Uterus (tissue), 4 donors: Measurements from ENCODE around the gene RDH8. TPM values are rescaled to one million over a fixed set of nuclear protein-coding genes. Genes with fewer than 3 reads are reported as not detected.

ENCODE experiments used
- DNase-seq, 2 donors: peaks; one replicate each; pipeline ENCODE4 v3.0.0-alpha.2; 2019 to 2020
- H3K27ac ChIP-seq, 2 donors: fragments of 200-600 bp; sonication (generic); 1 replicate in 1 of 2; 2 replicates in 1 of 2; pipeline ENCODE4 v1.5.1; 2016 to 2018
- H3K27me3 ChIP-seq, 2 donors: fragments of 200-600 bp; sonication (generic); one replicate each; pipeline ENCODE4 v1.5.1; 2018 to 2019; ENCODE audit warnings: control low read depth in 1 of 2
- H3K36me3 ChIP-seq, 2 donors: fragments of 200-600 bp; sonication (generic); one replicate each; pipeline ENCODE4 v1.5.1; 2019; ENCODE audit warnings: control low read depth in 1 of 2
- H3K4me1 ChIP-seq, 2 donors: fragments of 200-600 bp; sonication (generic); one replicate each; pipeline ENCODE4 v1.5.1; 2018 to 2019; ENCODE audit warnings: control low read depth in 1 of 2
- H3K4me3 ChIP-seq, 2 donors: fragments of 200-600 bp; sonication (generic); 1 replicate in 1 of 2; 2 replicates in 1 of 2; pipeline ENCODE4 v1.5.1; 2018 to 2019; ENCODE audit warnings: mild to moderate bottlenecking in 1 of 2
- H3K9me3 ChIP-seq, 2 donors: fragments of 200-600 bp; sonication (generic); one replicate each; pipeline ENCODE4 v1.5.1; 2019; ENCODE audit warnings: control low read depth in 1 of 2
- POLR2A ChIP-seq, 2 donors: fragments of 450-650 bp; IDR thresholded peaks; one replicate each; pipeline ENCODE4 v1.6.1; 2016; ENCODE audit warnings: antibody characterized with exemption in 2 of 2, mild to moderate bottlenecking in 1 of 2, moderate library complexity in 1 of 2
- intact Hi-C: fragments of 100-400 bp; cut with DNase I; formaldehyde crosslinking; loops from one replicate; pipeline ENCODE4 v1.15.1; 2023; ENCODE audit warnings: low total_unique reads
- total RNA-seq, 4 donors: library from RNA; depleted of rRNA in 3 of 4; stranded (reverse); fragments of >200 nt in 3 of 4; gene quantifications; one replicate each; pipeline versions ENCODE4 v1.1.0 to v1.2.4, GENCODE V29; 2014 to 2023
- TF ChIP-seq, protein P1 (sequence below), 4 experiments: fragments of 200-600 bp in 2 of 4; fragments of 450-650 bp in 2 of 4; sonication (generic) in 2 of 4; IDR thresholded peaks; one replicate each; pipeline ENCODE4 v1.5.1; 2016 to 2019; ENCODE audit warnings: antibody characterized with exemption in 4 of 4, mild to moderate bottlenecking in 2 of 4, moderate library complexity in 1 of 4
- donor health status: DM: yes; HTN: yes; CAD: no.

The RDH8 gene
- total RNA-seq, 4 donors from 2014 or later, result not detected

DNA sequence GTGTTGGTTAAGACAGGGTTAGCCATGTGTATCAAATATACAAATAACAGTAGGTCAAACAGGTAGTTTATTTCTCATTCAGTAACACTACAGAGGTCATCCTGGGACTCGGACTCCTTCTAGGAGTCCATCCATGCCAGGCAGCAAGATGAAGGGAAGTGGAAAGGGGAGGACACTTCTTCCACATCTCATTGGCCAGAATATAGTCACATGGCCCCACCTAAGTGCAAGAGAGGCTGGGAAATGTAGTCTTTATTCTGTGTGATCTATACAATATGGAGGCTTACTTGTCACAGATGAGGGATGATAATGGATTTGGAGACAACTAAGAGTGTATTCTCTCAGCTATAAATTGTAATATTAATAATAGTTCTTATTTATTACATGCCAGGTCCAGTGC, 31.1 kb downstream of the RDH8 start:
- peaks cover 0 to 35% of the 10 kb centered on the region in 2 donors for H3K9me3 ChIP-seq
- H3K27ac ChIP-seq, result no peak overlapping the region
- TF ChIP-seq, protein P1, sequence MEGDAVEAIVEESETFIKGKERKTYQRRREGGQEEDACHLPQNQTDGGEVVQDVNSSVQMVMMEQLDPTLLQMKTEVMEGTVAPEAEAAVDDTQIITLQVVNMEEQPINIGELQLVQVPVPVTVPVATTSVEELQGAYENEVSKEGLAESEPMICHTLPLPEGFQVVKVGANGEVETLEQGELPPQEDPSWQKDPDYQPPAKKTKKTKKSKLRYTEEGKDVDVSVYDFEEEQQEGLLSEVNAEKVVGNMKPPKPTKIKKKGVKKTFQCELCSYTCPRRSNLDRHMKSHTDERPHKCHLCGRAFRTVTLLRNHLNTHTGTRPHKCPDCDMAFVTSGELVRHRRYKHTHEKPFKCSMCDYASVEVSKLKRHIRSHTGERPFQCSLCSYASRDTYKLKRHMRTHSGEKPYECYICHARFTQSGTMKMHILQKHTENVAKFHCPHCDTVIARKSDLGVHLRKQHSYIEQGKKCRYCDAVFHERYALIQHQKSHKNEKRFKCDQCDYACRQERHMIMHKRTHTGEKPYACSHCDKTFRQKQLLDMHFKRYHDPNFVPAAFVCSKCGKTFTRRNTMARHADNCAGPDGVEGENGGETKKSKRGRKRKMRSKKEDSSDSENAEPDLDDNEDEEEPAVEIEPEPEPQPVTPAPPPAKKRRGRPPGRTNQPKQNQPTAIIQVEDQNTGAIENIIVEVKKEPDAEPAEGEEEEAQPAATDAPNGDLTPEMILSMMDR (IDR thresholded peaks at IDR 0.05), result no peak
- no peak for TF ChIP-seq POLR2A (IDR thresholded peaks at IDR 0.05)
- H3K27me3 ChIP-seq, result no peaks in the 10 kb centered on the region
- intact Hi-C loops, result no loop called here
- no peaks in the 10 kb centered on the region for H3K36me3 ChIP-seq
- no peak for DNase-seq
- H3K4me3 ChIP-seq, result no peak overlapping the region
- no peaks in the 10 kb centered on the region for H3K4me1 ChIP-seq

DNA sequence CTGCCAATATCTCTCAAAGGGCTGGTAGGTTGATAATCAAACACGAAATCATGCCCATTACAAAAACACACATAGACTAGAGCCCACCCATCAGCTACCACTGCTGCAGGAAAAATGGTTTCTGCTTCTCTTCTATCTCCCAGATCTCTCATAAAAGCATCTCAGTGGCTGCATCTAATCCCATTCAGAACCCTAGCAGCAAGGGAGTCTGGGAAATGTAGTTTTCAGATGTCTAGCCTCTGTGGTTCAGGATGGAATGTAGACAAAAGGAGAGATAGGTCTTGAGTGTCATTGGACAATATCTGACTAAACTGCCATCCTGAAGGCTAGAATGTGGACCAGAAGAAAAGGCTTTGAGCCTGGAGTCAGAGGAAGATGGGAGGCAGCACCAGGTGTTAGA, 32.1 kb downstream of the RDH8 start:
- Histone ChIP-seq H3K4me3 (no peak overlapping the region), H3K4me1 (no peaks in the 10 kb centered on the region), H3K27me3 (no peaks in the 10 kb centered on the region), H3K9me3 (peaks cover 0 to 35% of the 10 kb centered on the region in 2 donors), H3K36me3 (no peaks in the 10 kb centered on the region), H3K27ac (no peak overlapping the region)
- TF ChIP-seq POLR2A (IDR thresholded peaks at IDR 0.05), result no peak
- TF ChIP-seq, protein P1 (IDR thresholded peaks at IDR 0.05), result no peak
- intact Hi-C loops, result no loop called here
- no peak for DNase-seq

DNA sequence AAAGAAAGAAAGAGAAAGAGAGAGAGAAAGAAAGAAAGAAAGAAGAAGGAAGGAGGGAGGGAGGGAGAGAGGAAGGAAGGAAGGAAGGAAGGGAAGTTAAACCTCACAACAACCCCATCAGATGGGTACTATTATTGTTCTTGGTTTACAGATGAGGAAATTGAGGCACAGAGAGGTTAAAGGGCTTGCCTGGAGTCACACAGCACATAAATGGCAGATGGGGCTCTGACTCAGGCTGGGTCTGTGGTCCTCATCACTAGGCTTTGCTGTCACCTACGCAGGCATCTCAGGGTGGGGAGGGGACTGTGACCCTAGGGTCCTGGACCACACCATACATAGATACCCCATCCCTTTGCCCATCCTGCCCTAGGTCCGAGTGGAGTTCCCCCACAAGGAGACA, 36.3 kb downstream of the RDH8 start:
- no peak for DNase-seq
- intact Hi-C loops, result no loop called here
- Histone ChIP-seq H3K9me3 (peaks cover 0 to 9% of the 10 kb centered on the region in 2 donors), H3K27ac (no peak overlapping the region), H3K27me3 (no peaks in the 10 kb centered on the region), H3K36me3 (no peaks in the 10 kb centered on the region), H3K4me3 (no peak overlapping the region), H3K4me1 (no peaks in the 10 kb centered on the region)
- TF ChIP-seq, protein P1 (IDR thresholded peaks at IDR 0.05), result no peak
- TF ChIP-seq POLR2A (IDR thresholded peaks at IDR 0.05), result no peak

DNA sequence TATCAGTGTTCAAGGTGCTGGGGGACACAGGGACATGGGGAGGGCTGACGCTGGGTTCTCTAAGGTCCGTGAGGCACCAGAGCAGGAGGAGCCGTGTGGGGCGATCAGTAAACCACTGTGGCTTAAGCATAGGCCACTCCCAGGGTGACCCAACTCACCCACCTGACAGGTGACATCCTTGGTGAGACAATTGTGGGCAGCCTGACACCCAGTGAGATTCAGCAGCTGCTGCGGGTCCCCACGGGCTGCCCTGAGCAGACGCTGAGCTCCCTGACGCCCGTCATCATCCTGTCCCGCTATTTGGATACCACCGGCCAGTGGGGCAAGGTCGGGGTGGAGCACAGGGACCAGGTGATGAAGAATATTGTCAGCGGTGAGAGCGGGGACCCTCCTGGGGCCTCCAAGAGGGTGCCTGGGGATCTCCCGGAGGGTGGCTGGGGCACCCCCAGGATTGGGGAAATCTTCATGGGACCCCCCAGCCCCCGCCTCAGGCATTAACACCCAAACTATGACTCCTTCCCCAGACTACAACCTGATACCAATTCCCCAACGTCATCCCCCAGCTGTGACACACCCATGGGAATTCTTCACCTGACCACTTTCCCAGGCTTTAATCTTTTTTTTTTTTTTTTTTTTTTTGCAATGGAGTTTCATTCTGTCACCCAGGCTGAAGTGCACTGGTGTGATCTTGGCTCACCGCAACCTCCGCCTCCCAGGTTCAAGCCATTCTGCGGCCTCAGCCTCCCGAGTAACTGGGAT, 39.5 kb downstream of the RDH8 start:
- DNase-seq, result no peak
- Histone ChIP-seq H3K4me3 (no peak overlapping the region), H3K27ac (no peak overlapping the region), H3K4me1 (no peaks in the 10 kb centered on the region), H3K36me3 (no peaks in the 10 kb centered on the region), H3K9me3 (no peaks in the 10 kb centered on the region), H3K27me3 (no peaks in the 10 kb centered on the region)
- intact Hi-C loops, result no loop called here
- TF ChIP-seq, protein P1 (IDR thresholded peaks at IDR 0.05), result no peak
- no peak for TF ChIP-seq POLR2A (IDR thresholded peaks at IDR 0.05)

DNA sequence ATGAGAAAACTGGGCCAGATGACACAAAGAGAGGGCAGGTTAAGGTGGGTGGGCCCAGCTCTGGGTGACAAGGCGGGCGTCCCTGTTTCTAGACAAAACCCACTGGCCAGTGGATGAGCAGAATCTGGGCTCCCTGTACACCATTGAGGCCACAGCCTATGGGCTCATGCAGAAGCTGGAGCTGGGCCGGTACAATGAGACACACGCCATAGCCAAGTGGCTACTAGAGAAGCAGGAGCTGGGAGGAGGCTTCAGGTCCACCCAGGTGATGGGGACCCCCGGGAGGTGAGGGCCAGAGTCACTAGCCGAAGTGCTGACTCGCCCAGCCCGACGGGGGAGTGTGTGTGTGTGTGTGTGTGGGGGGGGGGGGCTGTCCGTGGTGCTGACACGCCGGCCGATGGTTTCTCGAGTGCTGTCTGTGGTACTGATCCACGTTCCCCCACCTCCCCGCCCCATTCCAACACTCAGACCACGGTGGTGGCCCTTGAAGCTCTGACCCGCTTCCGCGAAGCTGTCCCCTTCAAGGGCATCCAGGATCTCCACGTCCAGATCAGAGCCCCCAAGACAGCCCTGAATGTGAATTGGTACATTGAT, 48.5 kb downstream of the RDH8 start:
- TF ChIP-seq, protein P1 (IDR thresholded peaks at IDR 0.05), result no peak
- no peak for TF ChIP-seq POLR2A (IDR thresholded peaks at IDR 0.05)
- Histone ChIP-seq H3K9me3 (no peaks in the 10 kb centered on the region), H3K27me3 (no peaks in the 10 kb centered on the region), H3K27ac (no peak overlapping the region), H3K4me1 (no peaks in the 10 kb centered on the region), H3K4me3 (no peak overlapping the region), H3K36me3 (no peaks in the 10 kb centered on the region)
- DNase-seq, result no peak
- intact Hi-C loops, result no loop called here
